ENCODE results near the gene ZDHHC8. TPM values are rescaled to one million over a fixed set of nuclear protein-coding genes. Genes with fewer than 3 reads are reported as not detected.

ZDHHC8 gene
- total and polyA plus RNA-seq, 2 donors (not counting 1 experiment from before 2014, with no cell fraction given), result 94.4 to 96.9 TPM

DNA sequence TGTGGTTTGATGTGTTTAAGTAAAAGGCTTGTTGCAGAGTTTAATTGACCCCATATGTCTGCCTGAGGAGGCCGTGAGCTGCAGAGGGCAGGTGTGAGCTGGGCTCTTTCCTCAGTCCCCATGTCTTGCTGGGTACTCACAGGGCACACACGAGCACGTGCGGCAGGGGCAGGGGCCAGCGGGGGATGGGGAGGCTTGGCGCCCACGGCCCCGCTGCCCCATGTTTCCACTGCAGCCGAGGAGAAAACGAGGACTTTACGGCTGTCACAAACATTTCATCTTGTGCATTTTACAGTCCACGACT is 43.9 kb downstream of the ZDHHC8 start:
- DNase-seq (no peak), ATAC-seq (ENCODE audit: low read depth) (no peak)
- Mint-ChIP-seq H3K27ac (no peak overlapping the region), H3K9me3 (ENCODE audit: insufficient read depth) (no peaks in the 10 kb centered on the region), H3K27me3 (no peaks in the 10 kb centered on the region), H3K4me3 (no peak overlapping the region), H3K4me1 (no peaks in the 10 kb centered on the region)
- 81% methylated on average over 11 of the region's 12 CpGs for WGBS (ENCODE audit: insufficient coverage)
- ChIA-PET POLR2A (no interaction called here), CTCF (no interaction called here)
- H3K4me1 ChIP-seq (ENCODE audit: control insufficient read depth in 2 of 2, insufficient read depth in 2 of 2, low read length in 2 of 2), result no peaks in the 10 kb centered on the region
- no peak overlapping the region for H3K9ac ChIP-seq (ENCODE audit: low read length)
- no peaks in the 10 kb centered on the region for H3K36me3 ChIP-seq (replicated peaks in 1 of 2; ENCODE audit: control extremely low read depth in 1 of 2, control insufficient read depth in 1 of 2, extremely low read depth in 1 of 2, insufficient read depth in 2 of 2, low read length in 1 of 2)
- H3K27me3 ChIP-seq (replicated peaks in 1 of 4; ENCODE audit: control extremely low read depth in 1 of 4, control insufficient read depth in 3 of 4, insufficient read depth in 4 of 4, low read length in 3 of 4), result no peaks in the 10 kb centered on the region
- no peak for TF ChIP-seq EZH2 (IDR thresholded peaks at IDR 0.05; ENCODE audit: borderline replicate concordance, insufficient read depth, low read depth, low read length, poor library complexity, severe bottlenecking)
- TF ChIP-seq, protein P1, sequence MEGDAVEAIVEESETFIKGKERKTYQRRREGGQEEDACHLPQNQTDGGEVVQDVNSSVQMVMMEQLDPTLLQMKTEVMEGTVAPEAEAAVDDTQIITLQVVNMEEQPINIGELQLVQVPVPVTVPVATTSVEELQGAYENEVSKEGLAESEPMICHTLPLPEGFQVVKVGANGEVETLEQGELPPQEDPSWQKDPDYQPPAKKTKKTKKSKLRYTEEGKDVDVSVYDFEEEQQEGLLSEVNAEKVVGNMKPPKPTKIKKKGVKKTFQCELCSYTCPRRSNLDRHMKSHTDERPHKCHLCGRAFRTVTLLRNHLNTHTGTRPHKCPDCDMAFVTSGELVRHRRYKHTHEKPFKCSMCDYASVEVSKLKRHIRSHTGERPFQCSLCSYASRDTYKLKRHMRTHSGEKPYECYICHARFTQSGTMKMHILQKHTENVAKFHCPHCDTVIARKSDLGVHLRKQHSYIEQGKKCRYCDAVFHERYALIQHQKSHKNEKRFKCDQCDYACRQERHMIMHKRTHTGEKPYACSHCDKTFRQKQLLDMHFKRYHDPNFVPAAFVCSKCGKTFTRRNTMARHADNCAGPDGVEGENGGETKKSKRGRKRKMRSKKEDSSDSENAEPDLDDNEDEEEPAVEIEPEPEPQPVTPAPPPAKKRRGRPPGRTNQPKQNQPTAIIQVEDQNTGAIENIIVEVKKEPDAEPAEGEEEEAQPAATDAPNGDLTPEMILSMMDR (IDR thresholded peaks at IDR 0.05), result no peak
- H3K27ac ChIP-seq (ENCODE audit: low read length in 2 of 2), result no peak overlapping the region
- H3K9me3 ChIP-seq (ENCODE audit: control extremely low read depth in 1 of 3, control insufficient read depth in 2 of 3, insufficient read depth in 1 of 3, low read length in 2 of 3), result no peaks in the 10 kb centered on the region
- no peak overlapping the region for H3K4me3 ChIP-seq (ENCODE audit: control extremely low read depth in 1 of 5, extremely low read depth in 1 of 5, insufficient read depth in 1 of 5, low read depth in 2 of 5, low read length in 4 of 5)
- H3K79me2 ChIP-seq (ENCODE audit: control insufficient read depth, insufficient read depth, low read length), result no peaks in the 10 kb centered on the region
- no peak overlapping the region for H2AFZ ChIP-seq (ENCODE audit: insufficient read depth, low read depth, low read length, poor library complexity, severe bottlenecking)
- intact Hi-C loops (cut with micrococcal nuclease), result no loop called here
- no peaks in the 10 kb centered on the region for H4K20me1 ChIP-seq (ENCODE audit: control insufficient read depth, insufficient read depth, low read length, poor library complexity, severe bottlenecking)
- no peak overlapping the region for H3K4me2 ChIP-seq (replicated peaks; ENCODE audit: low read depth, low read length, poor library complexity, severe bottlenecking)

DNA sequence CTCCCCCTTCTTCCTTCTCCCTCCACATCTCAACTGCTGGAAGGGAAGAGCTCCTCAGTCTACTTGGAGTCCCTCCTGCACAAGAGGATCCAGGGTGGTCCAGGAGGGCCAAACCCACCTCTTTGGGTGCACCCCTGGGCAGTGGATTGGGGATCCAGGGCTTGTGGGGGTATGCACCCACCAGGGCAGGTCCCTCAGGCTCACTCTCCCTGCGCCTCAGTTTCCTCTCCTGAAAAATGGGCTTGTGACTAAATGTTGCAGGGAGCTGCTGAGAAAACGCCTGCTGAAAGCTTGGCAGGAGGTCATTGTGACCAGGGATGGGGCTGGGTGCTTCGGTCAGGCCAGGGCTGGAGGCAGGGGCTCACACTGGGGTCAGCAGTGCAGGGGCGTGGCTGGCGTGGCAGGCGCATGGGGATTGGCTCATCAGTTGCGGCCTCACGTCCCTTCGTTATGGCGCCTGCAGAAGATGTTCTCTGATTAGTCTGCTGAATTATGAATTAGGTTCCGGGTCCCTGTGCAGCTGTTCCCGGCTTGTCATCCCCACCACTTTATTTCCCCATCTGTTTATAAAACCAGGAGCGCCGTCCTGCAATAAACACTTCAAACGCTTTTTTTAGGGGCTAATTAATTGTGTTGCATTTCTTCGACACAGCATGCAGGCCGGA is 44.9 kb downstream of the ZDHHC8 start:
- TF ChIP-seq, protein P1 (IDR thresholded peaks at IDR 0.05), result no peak
- TF ChIP-seq EZH2 (IDR thresholded peaks at IDR 0.05; ENCODE audit: borderline replicate concordance, insufficient read depth, low read depth, low read length, poor library complexity, severe bottlenecking), result no peak
- Histone ChIP-seq H3K9ac (ENCODE audit: low read length) (no peak overlapping the region), H3K4me3 (ENCODE audit: control extremely low read depth in 1 of 5, extremely low read depth in 1 of 5, insufficient read depth in 1 of 5, low read depth in 2 of 5, low read length in 4 of 5) (no peak overlapping the region), H4K20me1 (ENCODE audit: control insufficient read depth, insufficient read depth, low read length, poor library complexity, severe bottlenecking) (no peaks in the 10 kb centered on the region), H3K36me3 (replicated peaks in 1 of 2; ENCODE audit: control extremely low read depth in 1 of 2, control insufficient read depth in 1 of 2, extremely low read depth in 1 of 2, insufficient read depth in 2 of 2, low read length in 1 of 2) (no peaks in the 10 kb centered on the region), H3K4me2 (replicated peaks; ENCODE audit: low read depth, low read length, poor library complexity, severe bottlenecking) (no peak overlapping the region), H3K27me3 (replicated peaks in 1 of 4; ENCODE audit: control extremely low read depth in 1 of 4, control insufficient read depth in 3 of 4, insufficient read depth in 4 of 4, low read length in 3 of 4) (no peaks in the 10 kb centered on the region), H3K27ac (ENCODE audit: low read length in 2 of 2) (no peak overlapping the region), H3K4me1 (ENCODE audit: control insufficient read depth in 2 of 2, insufficient read depth in 2 of 2, low read length in 2 of 2) (no peaks in the 10 kb centered on the region), H3K9me3 (ENCODE audit: control extremely low read depth in 1 of 3, control insufficient read depth in 2 of 3, insufficient read depth in 1 of 3, low read length in 2 of 3) (no peaks in the 10 kb centered on the region), H2AFZ (ENCODE audit: insufficient read depth, low read depth, low read length, poor library complexity, severe bottlenecking) (no peak overlapping the region), H3K79me2 (ENCODE audit: control insufficient read depth, insufficient read depth, low read length) (no peaks in the 10 kb centered on the region)
- H3K4me3 Mint-ChIP-seq, result no peak overlapping the region
- 87% methylated on average over 15 of the region's 17 CpGs for WGBS (ENCODE audit: insufficient coverage)
- no peaks in the 10 kb centered on the region for H3K4me1 Mint-ChIP-seq
- intact Hi-C loops (cut with micrococcal nuclease), result no loop called here
- no peaks in the 10 kb centered on the region for H3K27me3 Mint-ChIP-seq
- H3K27ac Mint-ChIP-seq, result no peak overlapping the region
- ChIA-PET CTCF (no interaction called here), POLR2A (no interaction called here)
- DNase-seq (no peak), ATAC-seq (ENCODE audit: low read depth) (no peak)
- no peaks in the 10 kb centered on the region for H3K9me3 Mint-ChIP-seq (ENCODE audit: insufficient read depth)

Data from B cell (primary cell).